GM12878 (cell line): ENCODE results near the gene ADGRB2. TPM values are rescaled to one million over a fixed set of nuclear protein-coding genes. Genes with fewer than 3 reads are reported as not detected.

Experiments
- ATAC-seq: fragments of 200-7000 bp; cut with Tn5 transposase; 3 replicates; pipeline ENCODE4 v1.9.1; 2020; ENCODE audit warnings: mild to moderate bottlenecking, moderate library complexity
- BruUV-seq: library from RNA; stranded (reverse); fragments of 400-500 nt; replicated peaks from 2 replicates; lab custom pipeline; 2021; lab: Mats Ljungman, UMichigan
- CTCF ChIA-PET: fragments of 300-600 bp; sonication (Branson Sonifier 250); formaldehyde crosslinking; extraction: SDS; loops from one replicate; lab custom pipeline; 2021; ENCODE audit warnings: inconsistent platforms; lab: Yijun Ruan, JAX
- POLR2A ChIA-PET: fragments of 350-600 bp; formaldehyde crosslinking; extraction: SDS; loops from one replicate; lab custom pipeline; 2021; ENCODE audit warnings: inconsistent platforms; lab: Charles Lee
- RAD21 ChIA-PET: fragments of 300-600 bp; sonication (Branson Sonifier 250); formaldehyde crosslinking; loops from one replicate; lab custom pipeline; 2023; ENCODE audit warnings: antibody characterized with exemption; ENCODE audit not compliant: unreplicated experiment; lab: Charles Lee
- SMC1A ChIA-PET: fragments of 300-600 bp; sonication (Branson Sonifier 250); formaldehyde crosslinking; loops from one replicate; lab custom pipeline; 2023; ENCODE audit not compliant: unreplicated experiment, uncharacterized antibody; lab: Charles Lee
- DNase-seq: peaks from one replicate; pipeline ENCODE4 v3.0.0-alpha.2; 2011; ENCODE audit warnings: low read depth, low spot score
- FAIRE-seq: peaks from 3 replicates; lab custom pipeline; 2011; peaks lifted over from hg19 to GRCh38; lab: Jason Lieb, UNC
- H2AFZ ChIP-seq: 2 replicates; pipeline ENCODE4 v1.6.0; 2011; ENCODE audit warnings: low read depth, low read length, control low read depth; ENCODE audit not compliant: control insufficient read depth
- H3K27ac ChIP-seq: 2 replicates; pipeline ENCODE4 v1.5.1; 2011; ENCODE audit warnings: control low read depth; ENCODE audit not compliant: control insufficient read depth, insufficient read depth
- H3K27me3 ChIP-seq, 2 experiments: replicated peaks in 1 of 2; 2 replicates each; pipeline versions ENCODE4 v1.6.0 to v1.6.1; 2011; ENCODE audit warnings: low read length in 1 of 2; ENCODE audit not compliant: control insufficient read depth in 2 of 2, insufficient read depth in 2 of 2
- H3K36me3 ChIP-seq, 2 experiments: 2 replicates each; pipeline ENCODE4 v1.5.1; 2011; ENCODE audit warnings: low read length in 1 of 2; ENCODE audit not compliant: control insufficient read depth in 2 of 2, insufficient read depth in 2 of 2
- H3K4me1 ChIP-seq: 2 replicates; pipeline ENCODE4 v1.6.1; 2011; ENCODE audit warnings: mild to moderate bottlenecking, low read length, moderate library complexity, mixed read lengths; ENCODE audit not compliant: control insufficient read depth, insufficient read depth
- H3K4me2 ChIP-seq: 2 replicates; pipeline ENCODE4 v1.6.0; 2011; ENCODE audit warnings: control low read depth; ENCODE audit not compliant: control insufficient read depth, insufficient read depth
- H3K4me3 ChIP-seq: fragments of 200-600 bp; sonication (generic); 2 replicates; pipeline ENCODE4 v1.5.1; 2016
- H3K79me2 ChIP-seq: 2 replicates; pipeline ENCODE4 v1.6.0; 2011; ENCODE audit warnings: low read length; ENCODE audit not compliant: control insufficient read depth, insufficient read depth
- H3K9ac ChIP-seq: 2 replicates; pipeline ENCODE4 v1.8.0; 2011; ENCODE audit warnings: low read length, control low read depth, mixed read lengths; ENCODE audit not compliant: control insufficient read depth, insufficient read depth
- H3K9me3 ChIP-seq: replicated peaks from 3 replicates; pipeline ENCODE4 v1.5.1; 2011; ENCODE audit warnings: mild to moderate bottlenecking, low read length; ENCODE audit not compliant: control insufficient read depth, insufficient read depth
- H4K20me1 ChIP-seq: 2 replicates; pipeline ENCODE4 v1.6.0; 2011; ENCODE audit not compliant: control insufficient read depth, insufficient read depth
- CBX3 ChIP-seq: fragments of 200-600 bp; sonication (generic); IDR thresholded peaks from 2 replicates; pipeline ENCODE4 v1.6.1; 2016; ENCODE audit warnings: low read depth, borderline replicate concordance
- ETV6 ChIP-seq, 2 experiments: fragments of 450-650 bp in 1 of 2; IDR thresholded peaks in 1 of 2; conservative IDR thresholded peaks in 1 of 2; 2 replicates each; pipeline ENCODE4 v1.6.1; 2014; ENCODE audit warnings: antibody characterized with exemption in 1 of 2, borderline replicate concordance in 1 of 2, low read depth in 1 of 2, mild to moderate bottlenecking in 1 of 2, moderate library complexity in 1 of 2
- ZNF24 ChIP-seq: fragments of 450-650 bp; IDR thresholded peaks from 2 replicates; pipeline ENCODE4 v1.6.1; 2017; ENCODE audit warnings: antibody characterized with exemption, mild to moderate bottlenecking
- WGBS: methylation state at CpG from one replicate; pipeline ENCODE4 v1.1.6; 2016; ENCODE audit warnings: low lambda C conversion rate; ENCODE audit not compliant: insufficient replicate concordance, insufficient coverage; ENCODE audit errors: missing lambda C conversion rate; 5-methylcytosine and 5-hydroxymethylcytosine counted together
- in situ Hi-C: fragments of 300-500 bp; cut with MboI; formaldehyde crosslinking; loops from 9 replicates; pipeline ENCODE4 v1.14.3; 2018; ENCODE audit warnings: mixed read lengths
- intact Hi-C: fragments of 100-400 bp; cut with micrococcal nuclease; formaldehyde crosslinking; loops from one replicate; pipeline ENCODE4 v1.14.2; 2022; ENCODE audit not compliant: unreplicated experiment
- polyA plus RNA-seq, 11 experiments: library from polyadenylated mRNA; depleted of rRNA in 4 of 11; unstranded in 6 of 11; stranded (reverse) in 5 of 11; fragments of >200 nt; fragmentation: Nextera tagmentation in 4 of 11; fragmentation: Illumina TruSeq in 1 of 11; extraction: Ambion mirVana in 4 of 11; extraction: Trizol in 1 of 11; gene quantifications; 1 replicate in 1 of 11; 2 replicates in 10 of 11; pipeline versions ENCODE4 v1.2.1 to v1.2.3, GENCODE V29; 2011 to 2016; ENCODE audit warnings: inconsistent platforms in 2 of 11, missing spikeins in 2 of 11, low read depth in 1 of 11
- total RNA-seq, 4 experiments: library from RNA; depleted of rRNA in 3 of 4; stranded (reverse); fragments of >200 nt in 3 of 4; fragmentation: Illumina TruSeq in 1 of 4; extraction: Trizol in 1 of 4; gene quantifications; 2 replicates each; pipeline versions ENCODE4 v1.2.1 to v1.2.3, GENCODE V29; 2013 to 2021
- TF ChIP-seq, protein P1 (sequence below): fragments of 450-650 bp; IDR thresholded peaks from 2 replicates; pipeline ENCODE4 v1.6.1; 2017; ENCODE audit warnings: mild to moderate bottlenecking

ADGRB2 gene
- total and polyA plus RNA-seq, 10 of the 15 experiments (the other 5 are each of a cell fraction or from before 2014, with no cell fraction given) = 0.11 to 0.33 (median 0.18) TPM; not detected in 4

DNA sequence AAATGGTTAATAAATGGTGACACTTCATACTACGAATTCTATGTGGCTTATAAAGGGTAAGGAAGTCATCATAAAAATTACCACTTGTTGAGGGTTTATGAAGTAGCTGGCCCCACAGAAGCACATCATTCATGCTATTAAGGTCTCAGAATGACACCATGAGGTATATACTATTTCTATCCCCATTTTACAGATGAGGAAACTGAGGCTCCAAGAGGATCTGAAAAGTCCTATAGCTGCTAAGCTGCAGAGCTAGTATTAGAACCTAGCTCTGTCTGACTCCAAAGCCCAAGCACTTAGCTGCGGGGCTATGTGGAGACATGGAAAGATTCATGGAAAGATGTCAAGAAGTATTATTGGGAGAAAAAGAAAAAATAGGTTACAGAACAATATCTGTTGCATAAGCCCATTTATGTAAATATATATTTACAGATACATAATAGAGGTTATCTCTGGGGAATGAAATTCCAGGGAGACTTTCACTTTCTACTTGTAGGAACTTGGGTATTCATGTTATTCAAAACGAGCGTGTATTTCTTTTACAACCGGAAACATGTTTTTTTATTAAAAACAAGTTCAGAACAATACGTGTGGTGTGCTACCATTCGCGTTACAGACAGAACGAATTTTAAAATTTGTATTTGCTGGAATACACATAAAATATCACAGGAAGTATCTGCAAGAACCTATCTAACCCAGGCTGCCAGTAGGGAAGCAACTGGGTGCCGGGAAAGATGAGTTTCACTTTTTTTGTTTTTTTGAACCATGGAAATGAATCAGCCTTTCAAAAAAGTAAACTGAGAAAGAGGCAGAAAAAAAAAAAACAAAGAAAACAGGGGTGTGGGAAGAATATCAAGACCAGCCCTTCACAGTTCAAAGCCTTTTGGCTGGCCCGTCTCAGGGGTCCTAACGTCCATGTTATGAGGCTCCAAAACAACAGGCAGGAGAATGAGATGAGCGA, 38.3 kb upstream of the ADGRB2 start:
- DNase-seq (no peak), ATAC-seq (no peak), FAIRE-seq (no peak)
- Histone ChIP-seq H3K27me3 (peaks cover 0 to 4% of the 10 kb centered on the region in 2 experiments), H4K20me1 (no peaks in the 10 kb centered on the region), H2AFZ (no peak overlapping the region), H3K79me2 (no peaks in the 10 kb centered on the region), H3K27ac (no peak overlapping the region), H3K9ac (no peak overlapping the region), H3K4me3 (no peak overlapping the region), H3K9me3 (no peaks in the 10 kb centered on the region), H3K4me2 (no peak overlapping the region), H3K36me3 (no peaks in the 10 kb centered on the region), H3K4me1 (no peaks in the 10 kb centered on the region)
- ChIA-PET SMC1A (no interaction called here), RAD21 (no interaction called here), POLR2A (interaction anchor here (0.6 kb wide), 1 partner anchor 606 kb away, joined by 3 read pairs; no protein-coding TSS in a partner anchor), CTCF (interaction anchor here (0.6 to 5.5 kb wide), 3 partner anchors 13 to 166 kb away, joined by 3 to 27 read pairs (median 13); no protein-coding TSS in a partner anchor)
- intact Hi-C loops (no loop called here), in situ Hi-C loops (no loop called here)
- WGBS = 56% methylated on average over 13 of the region's 13 CpGs
- TF ChIP-seq ETV6 (conservative IDR thresholded peaks at IDR 0.05 in 1 of 2, IDR thresholded peaks at IDR 0.05 in 1 of 2; ENCODE audit: borderline replicate concordance in 1 of 2, low read depth in 1 of 2) (no peak), CBX3 (no peak), ZNF24 (no peak)
- TF ChIP-seq, protein P1, sequence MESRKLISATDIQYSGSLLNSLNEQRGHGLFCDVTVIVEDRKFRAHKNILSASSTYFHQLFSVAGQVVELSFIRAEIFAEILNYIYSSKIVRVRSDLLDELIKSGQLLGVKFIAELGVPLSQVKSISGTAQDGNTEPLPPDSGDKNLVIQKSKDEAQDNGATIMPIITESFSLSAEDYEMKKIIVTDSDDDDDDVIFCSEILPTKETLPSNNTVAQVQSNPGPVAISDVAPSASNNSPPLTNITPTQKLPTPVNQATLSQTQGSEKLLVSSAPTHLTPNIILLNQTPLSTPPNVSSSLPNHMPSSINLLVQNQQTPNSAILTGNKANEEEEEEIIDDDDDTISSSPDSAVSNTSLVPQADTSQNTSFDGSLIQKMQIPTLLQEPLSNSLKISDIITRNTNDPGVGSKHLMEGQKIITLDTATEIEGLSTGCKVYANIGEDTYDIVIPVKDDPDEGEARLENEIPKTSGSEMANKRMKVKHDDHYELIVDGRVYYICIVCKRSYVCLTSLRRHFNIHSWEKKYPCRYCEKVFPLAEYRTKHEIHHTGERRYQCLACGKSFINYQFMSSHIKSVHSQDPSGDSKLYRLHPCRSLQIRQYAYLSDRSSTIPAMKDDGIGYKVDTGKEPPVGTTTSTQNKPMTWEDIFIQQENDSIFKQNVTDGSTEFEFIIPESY = no peak
- no TSS peak for BruUV-seq
